ENCODE measurements around the gene KIF6.
"Not testable (repeated sequence)": the region's sequence is repeated elsewhere in the genome, so short reads cannot be mapped to it uniquely, and the experiment has no call there.

KIF6 gene

DNA sequence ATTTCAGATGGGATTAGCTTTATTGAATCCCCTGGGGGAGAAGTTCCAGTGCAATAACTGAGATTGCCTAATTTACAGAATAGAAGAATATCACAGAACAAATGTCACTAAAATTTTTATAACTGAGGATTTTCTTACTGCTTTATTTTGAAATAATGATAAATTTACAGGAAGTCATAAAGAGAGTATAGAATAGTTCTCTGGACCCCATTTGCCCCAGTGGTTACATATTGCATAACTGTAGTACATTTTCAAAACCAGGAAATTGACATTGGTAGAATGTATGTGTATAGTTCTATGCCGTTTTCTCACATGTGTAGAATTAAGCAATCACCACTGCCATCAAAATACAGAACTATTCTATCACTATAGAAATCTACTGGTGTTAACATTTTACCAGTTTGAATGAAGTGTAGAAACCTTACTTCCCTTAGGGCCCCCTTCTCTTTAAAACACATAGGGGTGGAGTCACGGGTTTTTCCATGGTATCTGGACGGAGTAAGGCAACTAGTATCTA lies 18.3 kb downstream of the KIF6 start:
- no peak for DNase-seq

- DNase-seq: no peak
Measured at GRCh38 chr6:39702265-39702664, 22.9 kb downstream of the KIF6 start.

DNA sequence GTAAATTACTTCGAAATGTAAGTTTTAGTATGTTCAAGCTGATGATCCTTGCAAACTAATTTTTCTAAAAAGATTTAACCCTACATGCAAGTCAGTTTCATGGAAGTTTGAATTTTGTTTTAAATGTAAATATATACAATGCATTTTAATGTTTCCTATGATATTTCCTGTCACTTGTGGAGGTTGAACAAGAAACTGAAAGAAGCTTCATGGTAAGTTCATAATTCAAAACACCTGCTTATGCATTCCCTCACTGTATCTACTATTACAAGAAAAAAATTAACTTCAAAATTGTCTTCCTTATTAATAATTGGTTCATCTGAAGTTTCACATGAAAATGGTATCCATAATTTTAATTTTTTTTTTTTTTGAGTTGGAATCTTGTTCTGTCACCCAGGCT lies 24.8 kb downstream of the KIF6 start:
- DNase-seq: no peak

- no peak for DNase-seq
Measured at GRCh38 chr6:39698789-39699188, 26.4 kb downstream of the KIF6 start.

DNA sequence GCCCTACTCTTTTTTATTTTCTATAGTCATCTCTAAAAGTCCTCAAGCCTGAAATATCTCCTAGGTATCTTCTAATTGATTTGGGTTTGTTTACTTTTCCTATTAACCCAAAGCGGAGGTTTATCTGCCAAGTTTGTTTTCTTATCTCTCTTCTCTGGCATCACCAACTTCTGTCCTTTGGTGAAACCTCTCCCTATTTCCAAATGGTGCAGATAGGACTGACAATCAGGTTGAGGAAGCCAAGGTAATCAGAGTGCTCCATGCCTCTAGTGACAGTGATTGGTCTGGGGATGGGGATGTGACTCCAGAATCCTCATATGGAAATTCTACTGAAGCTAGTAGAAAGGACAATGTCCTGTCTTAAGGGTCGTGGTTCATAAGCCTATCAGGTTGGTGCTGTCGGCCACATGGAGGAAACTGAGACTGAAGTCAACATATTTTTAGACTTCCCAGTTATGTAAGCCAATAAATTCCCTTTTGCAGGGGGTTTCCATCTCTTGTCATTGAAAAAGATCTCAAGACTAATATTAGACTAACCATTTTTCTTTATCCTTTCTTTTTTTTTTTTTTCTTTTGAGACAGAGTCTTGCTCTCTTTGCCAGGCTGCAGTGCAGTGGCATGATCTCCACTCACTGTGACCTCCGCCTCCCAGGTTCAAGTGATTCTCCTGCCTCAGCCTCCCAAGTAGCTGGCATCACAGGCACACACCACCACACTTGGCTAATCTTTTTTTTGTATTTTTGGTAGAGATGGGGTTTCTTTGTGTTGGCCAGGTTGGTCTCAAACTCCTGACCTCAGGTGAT lies 28.0 kb downstream of the KIF6 start:
- DNase-seq: no peak

GRCh38 chr6:39695447-39695846 lies 29.8 kb downstream of the KIF6 start:
- DNase-seq: no peak

DNA sequence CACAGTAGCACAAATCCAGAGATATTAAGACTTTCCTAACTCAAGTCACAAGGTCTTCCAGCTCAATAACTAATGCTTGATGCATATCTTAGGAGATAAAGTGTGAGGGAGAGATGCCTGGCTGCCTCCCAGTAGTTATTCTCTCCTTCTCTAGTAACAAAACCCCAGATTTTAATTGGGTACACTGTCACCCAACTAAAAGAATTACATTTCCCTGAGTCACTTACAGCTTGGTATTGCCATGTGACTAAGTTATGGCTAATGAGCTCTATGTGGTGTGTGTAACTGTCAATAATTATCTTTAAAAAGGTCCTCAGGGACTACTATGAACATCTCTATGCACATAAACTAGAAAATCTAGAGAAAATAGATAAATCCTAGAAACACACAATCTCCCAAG lies 32.0 kb downstream of the KIF6 start:
- DNase-seq: no peak

DNA sequence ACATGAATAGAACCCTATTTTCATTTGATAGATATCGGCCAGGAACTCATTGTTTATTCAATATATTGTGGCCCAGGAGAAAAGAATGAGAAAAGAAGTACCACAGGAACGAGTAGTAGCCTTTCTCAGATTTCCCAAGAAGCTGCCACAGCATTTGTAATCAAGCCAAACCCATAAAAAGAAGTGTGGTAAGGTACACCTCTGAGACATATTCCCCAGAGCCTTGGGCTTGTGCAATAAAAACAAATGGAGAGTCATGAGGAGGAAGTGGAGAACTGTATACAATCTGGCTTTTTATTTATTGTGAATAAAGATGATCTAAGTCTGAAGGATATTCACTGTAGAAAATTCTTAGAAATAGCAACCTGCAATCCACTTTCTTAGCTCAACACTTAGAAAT lies 36.7 kb downstream of the KIF6 start:
- no peak for DNase-seq

DNA sequence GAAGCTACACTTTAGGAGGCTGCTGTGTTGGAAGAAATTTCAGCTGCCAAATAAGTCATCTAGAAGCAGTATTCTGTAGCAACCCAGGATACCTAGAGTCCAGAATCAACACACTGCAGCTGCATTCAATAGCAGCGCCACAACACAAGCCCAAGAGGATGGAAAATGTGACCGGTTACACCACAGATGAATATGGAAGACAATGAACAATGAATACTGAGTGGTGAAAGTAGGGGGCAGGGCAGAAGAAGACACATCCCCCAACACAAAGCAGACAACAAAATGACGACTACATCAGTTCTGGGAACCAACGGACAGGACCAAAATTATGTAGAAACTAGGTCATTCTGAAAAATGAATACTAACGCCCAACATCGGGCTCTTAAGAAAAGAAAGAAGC lies 38.2 kb downstream of the KIF6 start:
- no peak for DNase-seq

GRCh38 chr6:39685938-39686337 lies 39.3 kb downstream of the KIF6 start:
- DNase-seq: no peak

- no peak for DNase-seq
Measured at GRCh38 chr6:39685489-39685826, 39.8 kb downstream of the KIF6 start.

DNA sequence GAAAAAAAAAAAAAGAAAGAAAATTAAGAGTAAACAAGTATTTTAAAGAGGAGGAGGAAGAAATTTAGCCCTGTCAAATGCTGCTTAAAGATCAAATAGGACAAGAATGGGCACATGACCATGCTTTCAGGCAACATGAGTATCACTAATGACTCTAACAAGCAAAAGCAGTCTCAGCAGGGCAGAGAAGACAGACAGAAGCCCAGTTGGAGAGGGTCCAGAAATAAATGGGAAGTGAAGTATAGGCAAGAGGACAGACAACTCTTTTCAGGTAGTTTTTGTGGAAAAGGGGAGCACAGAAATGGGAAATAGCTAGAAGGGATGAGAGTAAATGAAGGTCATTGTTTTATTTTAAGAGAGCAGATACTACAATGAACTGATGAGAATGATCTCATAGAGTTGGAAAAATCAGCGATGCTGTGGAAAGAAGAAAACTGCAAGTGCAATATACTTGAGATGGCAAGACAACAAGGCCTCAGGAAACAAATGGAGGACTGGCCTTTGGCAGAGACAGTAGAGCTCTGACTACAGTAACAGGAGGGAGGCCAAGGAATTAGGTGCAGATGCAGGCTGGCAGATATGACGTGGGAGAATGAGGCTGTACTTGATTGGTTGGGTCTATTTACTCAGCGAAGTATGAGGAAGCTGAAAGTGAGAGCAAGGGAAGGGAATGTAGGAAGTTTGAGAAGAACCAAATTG lies 40.3 kb downstream of the KIF6 start:
- no peak for DNase-seq

DNA sequence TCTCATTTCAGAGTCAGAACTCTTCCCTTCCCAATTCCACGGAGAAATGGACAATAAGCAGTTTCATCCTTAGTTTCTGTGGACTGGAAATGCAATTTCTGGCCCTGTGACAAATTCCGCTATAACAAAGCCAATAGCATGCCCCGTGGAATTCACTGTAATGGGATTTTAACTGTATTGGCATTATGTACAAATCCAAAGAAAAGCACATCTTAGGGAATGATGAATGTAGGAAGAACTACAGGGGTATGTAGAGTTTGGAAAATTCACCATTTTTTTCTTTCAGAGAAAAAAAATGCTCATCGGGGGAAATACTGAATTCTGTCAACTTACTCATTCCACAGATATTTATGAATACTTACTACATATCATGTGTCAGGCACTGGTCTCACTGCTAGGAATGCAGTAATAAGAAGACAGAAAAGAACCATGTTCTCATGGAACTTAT lies 43.5 kb downstream of the KIF6 start:
- no peak for DNase-seq

GRCh38 chr6:39678914-39679313 lies 46.3 kb downstream of the KIF6 start:
- DNase-seq: no peak

DNA sequence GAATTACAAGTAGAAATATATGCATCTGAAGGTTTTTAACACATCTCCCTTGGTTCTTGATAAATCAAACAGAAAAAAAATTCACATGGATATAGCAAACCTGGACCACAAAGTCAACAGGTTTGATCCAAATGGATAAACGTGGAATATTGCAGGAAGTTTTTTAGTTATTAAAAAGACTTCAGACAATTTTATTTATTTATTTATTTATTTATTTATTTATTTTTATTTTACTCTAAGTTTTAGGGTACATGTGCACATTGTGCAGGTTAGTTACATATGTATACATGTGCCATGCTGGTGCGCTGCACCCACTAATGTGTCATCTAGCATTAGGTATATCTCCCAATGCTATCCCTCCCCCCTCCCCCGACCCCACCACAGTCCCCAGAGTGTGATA lies 47.9 kb downstream of the KIF6 start:
- not testable (repeated sequence) for DNase-seq

GRCh38 chr6:39670519-39670918 lies 54.7 kb downstream of the KIF6 start:
- DNase-seq: no peak

DNA sequence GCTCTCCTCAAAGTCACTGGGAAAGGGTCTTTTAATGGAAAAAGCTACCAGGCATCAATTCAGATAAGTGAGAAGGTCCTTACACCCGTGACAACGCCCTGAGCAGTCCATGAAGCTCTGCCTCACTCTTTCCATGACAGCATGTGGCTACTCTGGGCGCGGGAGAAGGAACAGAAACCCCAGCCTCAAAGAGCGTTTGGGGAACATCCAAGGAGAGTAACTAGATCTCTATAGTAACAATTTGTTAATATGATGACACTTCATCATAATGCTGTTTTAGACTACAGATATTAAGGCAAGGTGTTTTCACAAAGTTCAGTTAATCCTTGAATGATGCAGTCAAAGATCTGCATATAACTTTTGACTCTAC lies 55.2 kb downstream of the KIF6 start:
- no peak for DNase-seq

GRCh38 chr6:39669207-39669972 lies 55.8 kb downstream of the KIF6 start:
- no peak for DNase-seq

GRCh38 chr6:39666706-39667489 lies 58.3 kb downstream of the KIF6 start:
- no peak for DNase-seq

GRCh38 chr6:39665861-39666260 lies 59.3 kb downstream of the KIF6 start:
- DNase-seq: no peak

DNA sequence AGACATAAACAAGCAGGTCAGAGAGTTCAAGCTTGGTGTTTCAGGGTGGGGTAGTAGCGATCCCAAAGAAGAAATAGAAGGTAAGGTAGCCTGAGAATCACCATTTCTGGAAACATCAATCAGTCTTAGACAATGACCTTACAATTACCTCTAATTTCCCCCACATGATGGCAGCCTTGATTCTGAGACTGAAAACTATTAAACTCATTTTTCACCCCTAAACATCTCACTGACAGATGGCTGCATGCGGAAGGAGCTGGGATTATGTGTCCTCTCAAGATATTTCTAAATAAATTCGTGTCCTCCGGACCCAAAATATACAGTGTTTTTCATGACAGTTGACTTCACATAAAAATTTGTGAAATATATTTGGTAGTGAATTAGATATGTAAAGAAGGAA lies 61.0 kb downstream of the KIF6 start:
- DNase-seq: no peak

DNA sequence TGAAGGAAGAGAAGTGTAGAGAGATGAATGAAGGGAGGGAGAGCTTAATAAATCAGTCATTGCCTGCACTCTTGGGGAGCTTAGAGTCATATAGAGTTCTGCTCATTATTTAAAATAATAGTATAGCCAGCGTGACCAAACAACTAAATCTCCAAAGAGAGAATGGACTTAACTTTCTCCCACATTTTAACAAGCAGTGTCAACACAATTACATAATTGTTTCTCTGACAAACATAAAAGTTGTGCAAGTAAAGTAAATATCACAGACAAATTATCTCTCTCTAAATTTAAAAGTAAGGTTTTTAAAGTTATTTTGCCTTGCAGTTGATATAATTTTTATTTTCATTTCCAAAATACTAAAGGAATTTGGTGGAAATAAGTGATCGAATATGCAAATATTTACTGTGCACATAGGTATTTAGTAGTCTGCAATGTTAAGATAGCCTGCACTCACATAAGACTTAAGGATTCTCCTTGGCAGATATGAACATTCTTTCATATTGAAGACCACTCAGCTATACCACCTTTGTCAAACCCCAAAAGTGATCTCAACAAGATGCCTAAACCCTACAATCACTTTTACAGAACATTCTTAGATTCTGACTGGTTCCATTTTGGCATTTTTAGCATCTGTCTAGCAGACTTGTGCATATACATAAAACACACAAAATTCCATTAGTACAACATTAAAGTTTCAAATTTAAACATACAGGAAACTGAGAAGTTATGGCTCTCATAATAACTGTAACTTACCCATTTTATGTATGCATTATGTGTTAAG lies 67.7 kb downstream of the KIF6 start:
- no peak for DNase-seq
